ENCODE measurements around the gene WDR90.
"Not testable (repeated sequence)": the region's sequence is repeated elsewhere in the genome, so short reads cannot be mapped to it uniquely, and the experiment has no call there.

WDR90 gene

GRCh38 chr16:684961-685696 lies 36.0 kb downstream of the WDR90 start:
- no peak for DNase-seq (ENCODE audit: low read depth in 4 of 4, low spot score in 1 of 4)

- no peak for DNase-seq (ENCODE audit: low read depth in 4 of 4, low spot score in 1 of 4)
These were observed 36.8 kb downstream of the WDR90 start for GRCh38 chr16:685967-686366.

- DNase-seq (ENCODE audit: low read depth in 4 of 4, low spot score in 1 of 4): no peak
These were observed 37.5 kb downstream of the WDR90 start for GRCh38 chr16:686459-687260.

- DNase-seq (ENCODE audit: low read depth in 4 of 4, low spot score in 1 of 4): no peak
These were observed 38.3 kb downstream of the WDR90 start for GRCh38 chr16:687499-687898.

- no peak for DNase-seq (ENCODE audit: low read depth in 4 of 4, low spot score in 1 of 4)
These were observed 40.2 kb downstream of the WDR90 start for GRCh38 chr16:689175-689897.

- DNase-seq (ENCODE audit: low read depth in 4 of 4, low spot score in 1 of 4): not testable (repeated sequence)
These were observed 42.1 kb downstream of the WDR90 start for GRCh38 chr16:691242-691641.

- DNase-seq (ENCODE audit: low read depth in 4 of 4, low spot score in 1 of 4): no peak
These were observed 43.4 kb downstream of the WDR90 start for GRCh38 chr16:692356-693108.

- no peak for DNase-seq (ENCODE audit: low read depth in 4 of 4, low spot score in 1 of 4)
These were observed 44.2 kb downstream of the WDR90 start for GRCh38 chr16:693364-693763.

GRCh38 chr16:693766-694165 lies 44.6 kb downstream of the WDR90 start:
- no peak for DNase-seq (ENCODE audit: low read depth in 4 of 4, low spot score in 1 of 4)

- no peak for DNase-seq (ENCODE audit: low read depth in 4 of 4, low spot score in 1 of 4)
These were observed 45.2 kb downstream of the WDR90 start for GRCh38 chr16:694187-694862.

- no peak for DNase-seq (ENCODE audit: low read depth in 4 of 4, low spot score in 1 of 4)
These were observed 45.7 kb downstream of the WDR90 start for GRCh38 chr16:694863-695354.

- peak in 2 of 4 experiments; percentile 55 to 63 for DNase-seq (ENCODE audit: low read depth in 4 of 4, low spot score in 1 of 4)
These were observed 46.4 kb downstream of the WDR90 start for GRCh38 chr16:695355-696089.

GRCh38 chr16:698911-699671 lies 49.9 kb downstream of the WDR90 start:
- no peak for DNase-seq (ENCODE audit: low read depth in 4 of 4, low spot score in 1 of 4)

- DNase-seq (ENCODE audit: low read depth in 4 of 4, low spot score in 1 of 4): peak in 1 of 4 experiments; percentile 33
These were observed 51.8 kb downstream of the WDR90 start for GRCh38 chr16:700684-701584.

GRCh38 chr16:702341-702740 lies 53.2 kb downstream of the WDR90 start:
- DNase-seq (ENCODE audit: low read depth in 4 of 4, low spot score in 1 of 4): no peak

GRCh38 chr16:703406-703805 lies 54.2 kb downstream of the WDR90 start:
- DNase-seq (ENCODE audit: low read depth in 4 of 4, low spot score in 1 of 4): no peak

GRCh38 chr16:704047-704446 lies 54.9 kb downstream of the WDR90 start:
- no peak for DNase-seq (ENCODE audit: low read depth in 4 of 4, low spot score in 1 of 4)
